Peyer's patch (tissue), 4 donors: ENCODE measurements around the gene E2F4. TPM values are rescaled to one million over a fixed set of nuclear protein-coding genes. Genes with fewer than 3 reads are reported as not detected.

Source experiments
- DNase-seq, 3 donors: peaks; one replicate each; pipeline ENCODE4 v3.0.0-alpha.2; 2017 to 2019
- H3K27ac ChIP-seq, 4 donors: fragments of 200-600 bp; sonication (generic); one replicate each; pipeline ENCODE4 v1.5.1; 2016 to 2019
- H3K27me3 ChIP-seq, 2 donors: fragments of 200-600 bp; sonication (generic); one replicate each; pipeline ENCODE4 v1.5.1; 2019
- H3K36me3 ChIP-seq, 3 donors: fragments of 200-600 bp; sonication (generic); one replicate each; pipeline ENCODE4 v1.5.1; 2016 to 2019
- H3K4me1 ChIP-seq, 4 donors: fragments of 200-600 bp; sonication (generic); one replicate each; pipeline ENCODE4 v1.5.1; 2016 to 2019
- H3K4me3 ChIP-seq, 4 donors: fragments of 200-600 bp; sonication (generic); 1 replicate in 3 of 4; 2 replicates in 1 of 4; pipeline ENCODE4 v1.5.1; 2016 to 2019; ENCODE audit warnings: mild to moderate bottlenecking in 1 of 4
- H3K9me3 ChIP-seq, 4 donors: fragments of 200-600 bp; sonication (generic); one replicate each; pipeline ENCODE4 v1.5.1; 2016 to 2019; ENCODE audit warnings: mild to moderate bottlenecking in 1 of 4
- CTCF ChIP-seq, 6 experiments: fragments of 450-650 bp in 4 of 6; fragments of 200-600 bp in 2 of 6; sonication (generic) in 1 of 6; IDR thresholded peaks; one replicate each; pipeline ENCODE4 v1.5.1; 2017 to 2019; ENCODE audit warnings: antibody characterized with exemption in 6 of 6, mild to moderate bottlenecking in 3 of 6, moderate library complexity in 1 of 6
- POLR2A ChIP-seq, 2 donors: fragments of 450-650 bp; IDR thresholded peaks; one replicate each; pipeline ENCODE4 v1.5.1; 2017; ENCODE audit warnings: antibody characterized with exemption in 2 of 2, mild to moderate bottlenecking in 2 of 2, moderate library complexity in 2 of 2
- total RNA-seq, 4 donors: library from RNA; depleted of rRNA; stranded (reverse); fragments of >200 nt; gene quantifications; one replicate each; pipeline ENCODE4 v1.1.0, GENCODE V29; 2016

E2F4 gene
- total RNA-seq, 4 donors from 2014 or later: 122 to 182 (median 144) TPM

- H3K27me3 ChIP-seq: no peaks in the 10 kb centered on the region
- H3K4me3 ChIP-seq: no peak overlapping the region
- no peak overlapping the region for H3K27ac ChIP-seq
- no peak for DNase-seq
- TF ChIP-seq POLR2A (IDR thresholded peaks at IDR 0.05) (no peak), CTCF (IDR thresholded peaks at IDR 0.05) (no peak)
- H3K9me3 ChIP-seq: no peaks in the 10 kb centered on the region
- H3K4me1 ChIP-seq: no peaks in the 10 kb centered on the region
- H3K36me3 ChIP-seq: peaks cover 0 to 24% (median 0%) of the 10 kb centered on the region in 3 donors
Measured at GRCh38 chr16:67206838-67207248, 14.9 kb downstream of the E2F4 start.

- no peak for DNase-seq
- Histone ChIP-seq H3K4me3 (no peak overlapping the region), H3K4me1 (no peaks in the 10 kb centered on the region), H3K36me3 (peaks cover 0 to 17% (median 0%) of the 10 kb centered on the region in 3 donors), H3K27ac (no peak overlapping the region), H3K27me3 (no peaks in the 10 kb centered on the region), H3K9me3 (no peaks in the 10 kb centered on the region)
- no peak for TF ChIP-seq CTCF (IDR thresholded peaks at IDR 0.05)
- TF ChIP-seq POLR2A (IDR thresholded peaks at IDR 0.05): no peak
Measured at GRCh38 chr16:67207249-67208091, 15.5 kb downstream of the E2F4 start.

GRCh38 chr16:67208154-67208896 lies 16.4 kb downstream of the E2F4 start:
- Histone ChIP-seq H3K9me3 (no peaks in the 10 kb centered on the region), H3K4me1 (no peaks in the 10 kb centered on the region), H3K27ac (no peak overlapping the region), H3K4me3 (no peak overlapping the region), H3K27me3 (no peaks in the 10 kb centered on the region), H3K36me3 (peaks cover 0 to 9% (median 0%) of the 10 kb centered on the region in 3 donors)
- DNase-seq: no peak
- TF ChIP-seq POLR2A (IDR thresholded peaks at IDR 0.05) (no peak), CTCF (IDR thresholded peaks at IDR 0.05) (no peak)

GRCh38 chr16:67209565-67209964 lies 17.6 kb downstream of the E2F4 start:
- DNase-seq: no peak
- no peaks in the 10 kb centered on the region for H3K9me3 ChIP-seq
- TF ChIP-seq POLR2A (IDR thresholded peaks at IDR 0.05): no peak
- no peak for TF ChIP-seq CTCF (IDR thresholded peaks at IDR 0.05)
- H3K4me3 ChIP-seq: no peak overlapping the region
- peaks cover 0 to 9% (median 0%) of the 10 kb centered on the region in 4 donors for H3K4me1 ChIP-seq
- no peaks in the 10 kb centered on the region for H3K36me3 ChIP-seq
- H3K27me3 ChIP-seq: no peaks in the 10 kb centered on the region
- H3K27ac ChIP-seq: no peak overlapping the region

- no peaks in the 10 kb centered on the region for H3K9me3 ChIP-seq
- H3K4me3 ChIP-seq: no peak overlapping the region
- H3K27me3 ChIP-seq: no peaks in the 10 kb centered on the region
- H3K36me3 ChIP-seq: no peaks in the 10 kb centered on the region
- DNase-seq: no peak
- peaks cover 0 to 9% (median 0%) of the 10 kb centered on the region in 4 donors for H3K4me1 ChIP-seq
- no peak for TF ChIP-seq CTCF (IDR thresholded peaks at IDR 0.05)
- no peak for TF ChIP-seq POLR2A (IDR thresholded peaks at IDR 0.05)
- no peak overlapping the region for H3K27ac ChIP-seq
Measured at GRCh38 chr16:67210069-67210937, 18.3 kb downstream of the E2F4 start.
